GM12891 (cell line): Measurements from ENCODE around the gene SLC30A7.

Experiments
- POLR2A ChIP-seq: IDR thresholded peaks from 2 replicates; pipeline ENCODE4 v1.6.1; 2011; ENCODE audit warnings: low read depth, low read length, control low read depth
- POLR2AphosphoS5 ChIP-seq: IDR thresholded peaks from 2 replicates; pipeline ENCODE4 v1.6.1; 2011; ENCODE audit warnings: low read depth, low read length, control low read depth
- SPI1 ChIP-seq: IDR thresholded peaks from 2 replicates; pipeline ENCODE4 v1.6.1; 2011; ENCODE audit warnings: low read depth, low read length, control low read depth

DNA sequence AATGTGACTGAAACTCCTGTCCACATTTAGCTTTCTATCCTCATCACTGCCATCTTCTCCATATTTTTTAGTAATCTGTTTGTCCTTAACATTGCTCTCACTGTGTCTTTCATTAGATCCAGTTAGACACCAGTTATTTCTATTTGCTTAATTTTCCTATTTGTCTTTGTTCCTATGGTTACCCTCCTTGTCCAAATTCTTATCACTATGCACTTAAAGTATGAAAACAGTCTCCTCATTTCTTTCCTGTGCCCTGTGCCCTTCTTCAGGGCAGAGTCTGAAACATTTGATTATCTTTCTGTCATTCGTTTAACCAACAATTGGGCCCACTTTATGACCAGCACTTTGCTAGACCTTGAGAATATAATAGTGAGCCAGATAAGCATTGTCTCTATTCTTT lies 64.2 kb downstream of the SLC30A7 start:
- TF ChIP-seq SPI1 = no peak
- TF ChIP-seq POLR2AphosphoS5 = no peak
- no peak for TF ChIP-seq POLR2A
